ENCODE measurements around the gene DEFB114. TPM values are rescaled to one million over a fixed set of nuclear protein-coding genes. Genes with fewer than 3 reads are reported as not detected.

DEFB114 gene
- total and polyA plus RNA-seq, 2 of the 13 experiments (the other 11 are each of a cell fraction or from before 2014, with no cell fraction given): not detected

DNA sequence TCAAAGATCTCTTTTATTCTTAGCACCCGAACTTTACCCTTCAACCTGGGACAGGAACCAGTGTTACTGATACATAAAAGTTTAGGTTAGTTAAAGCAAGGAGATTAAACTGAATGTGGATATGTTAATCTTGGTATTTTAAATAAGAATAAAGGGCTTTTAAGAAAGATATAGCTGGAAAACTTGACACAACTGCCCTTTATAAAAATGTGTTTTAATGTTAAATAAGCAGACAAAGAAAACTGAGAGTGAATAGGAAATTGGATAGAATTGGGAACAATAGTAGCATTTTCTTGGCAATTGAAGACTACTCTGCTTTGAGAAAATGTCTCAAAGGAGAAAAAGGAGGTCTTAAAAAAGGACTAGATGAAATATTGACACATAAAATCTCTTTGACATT, 51.8 kb downstream of the DEFB114 start:
- no peaks in the 10 kb centered on the region for H3K79me2 ChIP-seq (ENCODE audit: insufficient read depth, low read length)
- WGBS (ENCODE audit: low lambda C conversion rate): 0% methylated on average over 1 of the region's 1 CpG
- no TSS peak for BruUV-seq (replicated peaks)
- no peak overlapping the region for H3K27ac ChIP-seq (ENCODE audit: extremely low read length, insufficient read depth, low read length)
- no peaks in the 10 kb centered on the region for H3K4me1 ChIP-seq (ENCODE audit: insufficient read depth, low read length)
- H3K4me3 ChIP-seq (replicated peaks in 1 of 3; ENCODE audit: insufficient read depth in 1 of 3, low read depth in 2 of 3, low read length in 3 of 3): no peak overlapping the region
- no peak overlapping the region for H3K9ac ChIP-seq (ENCODE audit: insufficient read depth, low read depth, low read length)
- FAIRE-seq (no peak), DNase-seq (ENCODE audit: low spot score) (no peak), ATAC-seq (no peak)
- no peaks in the 10 kb centered on the region for H3K27me3 ChIP-seq (ENCODE audit: control insufficient read depth in 1 of 2, insufficient read depth in 2 of 2, low read length in 2 of 2)
- intact Hi-C loops (cut with micrococcal nuclease; ENCODE audit: unreplicated experiment) (no loop called here), in situ Hi-C loops (cut with HindIII; ENCODE audit: extremely low pct_ligation_motif_present, low pct_unique_long_range_greater_than_20kb) (no loop called here)
- H3K9me3 ChIP-seq (ENCODE audit: low read length): no peaks in the 10 kb centered on the region
- H3K36me3 ChIP-seq (replicated peaks in 1 of 2; ENCODE audit: control insufficient read depth in 1 of 2, insufficient read depth in 2 of 2, low read length in 2 of 2): no peaks in the 10 kb centered on the region
- ChIA-PET POLR2A (no interaction called here), CTCF (ENCODE audit: low intra/inter-chr PET ratio, low total read pairs) (no interaction called here)
- H4K20me1 ChIP-seq (ENCODE audit: insufficient read depth, low read length): no peaks in the 10 kb centered on the region
- H2AFZ ChIP-seq (ENCODE audit: low read length): no peak overlapping the region
- no peak overlapping the region for H3K4me2 ChIP-seq (ENCODE audit: low read depth, low read length)
- TF ChIP-seq ZNF598 (CRISPR knock-in tag; IDR thresholded peaks at IDR 0.05; ENCODE audit: borderline replicate concordance): no peak
- TF ChIP-seq, protein P1, sequence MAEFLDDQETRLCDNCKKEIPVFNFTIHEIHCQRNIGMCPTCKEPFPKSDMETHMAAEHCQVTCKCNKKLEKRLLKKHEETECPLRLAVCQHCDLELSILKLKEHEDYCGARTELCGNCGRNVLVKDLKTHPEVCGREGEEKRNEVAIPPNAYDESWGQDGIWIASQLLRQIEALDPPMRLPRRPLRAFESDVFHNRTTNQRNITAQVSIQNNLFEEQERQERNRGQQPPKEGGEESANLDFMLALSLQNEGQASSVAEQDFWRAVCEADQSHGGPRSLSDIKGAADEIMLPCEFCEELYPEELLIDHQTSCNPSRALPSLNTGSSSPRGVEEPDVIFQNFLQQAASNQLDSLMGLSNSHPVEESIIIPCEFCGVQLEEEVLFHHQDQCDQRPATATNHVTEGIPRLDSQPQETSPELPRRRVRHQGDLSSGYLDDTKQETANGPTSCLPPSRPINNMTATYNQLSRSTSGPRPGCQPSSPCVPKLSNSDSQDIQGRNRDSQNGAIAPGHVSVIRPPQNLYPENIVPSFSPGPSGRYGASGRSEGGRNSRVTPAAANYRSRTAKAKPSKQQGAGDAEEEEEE (CRISPR knock-in tag; IDR thresholded peaks at IDR 0.05; ENCODE audit: borderline replicate concordance): no peak
- TF ChIP-seq ZNF180 (CRISPR knock-in tag; IDR thresholded peaks at IDR 0.05; ENCODE audit: borderline replicate concordance, low read depth): no peak
- no peak for TF ChIP-seq ZNF563 (CRISPR knock-in tag; IDR thresholded peaks at IDR 0.05)
- no peak for TF ChIP-seq ZKSCAN1 (IDR thresholded peaks at IDR 0.05; ENCODE audit: low read length)
- TF ChIP-seq, protein P2, sequence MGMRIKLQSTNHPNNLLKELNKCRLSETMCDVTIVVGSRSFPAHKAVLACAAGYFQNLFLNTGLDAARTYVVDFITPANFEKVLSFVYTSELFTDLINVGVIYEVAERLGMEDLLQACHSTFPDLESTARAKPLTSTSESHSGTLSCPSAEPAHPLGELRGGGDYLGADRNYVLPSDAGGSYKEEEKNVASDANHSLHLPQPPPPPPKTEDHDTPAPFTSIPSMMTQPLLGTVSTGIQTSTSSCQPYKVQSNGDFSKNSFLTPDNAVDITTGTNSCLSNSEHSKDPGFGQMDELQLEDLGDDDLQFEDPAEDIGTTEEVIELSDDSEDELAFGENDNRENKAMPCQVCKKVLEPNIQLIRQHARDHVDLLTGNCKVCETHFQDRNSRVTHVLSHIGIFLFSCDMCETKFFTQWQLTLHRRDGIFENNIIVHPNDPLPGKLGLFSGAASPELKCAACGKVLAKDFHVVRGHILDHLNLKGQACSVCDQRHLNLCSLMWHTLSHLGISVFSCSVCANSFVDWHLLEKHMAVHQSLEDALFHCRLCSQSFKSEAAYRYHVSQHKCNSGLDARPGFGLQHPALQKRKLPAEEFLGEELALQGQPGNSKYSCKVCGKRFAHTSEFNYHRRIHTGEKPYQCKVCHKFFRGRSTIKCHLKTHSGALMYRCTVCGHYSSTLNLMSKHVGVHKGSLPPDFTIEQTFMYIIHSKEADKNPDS (CRISPR knock-in tag; IDR thresholded peaks at IDR 0.05): no peak
- TF ChIP-seq, protein P3, sequence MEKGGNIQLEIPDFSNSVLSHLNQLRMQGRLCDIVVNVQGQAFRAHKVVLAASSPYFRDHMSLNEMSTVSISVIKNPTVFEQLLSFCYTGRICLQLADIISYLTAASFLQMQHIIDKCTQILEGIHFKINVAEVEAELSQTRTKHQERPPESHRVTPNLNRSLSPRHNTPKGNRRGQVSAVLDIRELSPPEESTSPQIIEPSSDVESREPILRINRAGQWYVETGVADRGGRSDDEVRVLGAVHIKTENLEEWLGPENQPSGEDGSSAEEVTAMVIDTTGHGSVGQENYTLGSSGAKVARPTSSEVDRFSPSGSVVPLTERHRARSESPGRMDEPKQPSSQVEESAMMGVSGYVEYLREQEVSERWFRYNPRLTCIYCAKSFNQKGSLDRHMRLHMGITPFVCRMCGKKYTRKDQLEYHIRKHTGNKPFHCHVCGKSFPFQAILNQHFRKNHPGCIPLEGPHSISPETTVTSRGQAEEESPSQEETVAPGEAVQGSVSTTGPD (CRISPR knock-in tag; IDR thresholded peaks at IDR 0.05): no peak
- TF ChIP-seq CHCHD3 (CRISPR knock-in tag; IDR thresholded peaks at IDR 0.05): no peak
- no peak for TF ChIP-seq SAFB2 (CRISPR knock-in tag; IDR thresholded peaks at IDR 0.05; ENCODE audit: borderline replicate concordance, low read depth)
- TF ChIP-seq ZNF430 (CRISPR knock-in tag; IDR thresholded peaks at IDR 0.05): no peak
- TF ChIP-seq MXI1 (IDR thresholded peaks at IDR 0.05; ENCODE audit: borderline replicate concordance, low read depth, low read length): no peak
- no peak for TF ChIP-seq SETDB1 (CRISPR knock-in tag; IDR thresholded peaks at IDR 0.05; ENCODE audit: borderline replicate concordance)
- no peak for TF ChIP-seq ZNF335 (CRISPR knock-in tag; IDR thresholded peaks at IDR 0.05)
- TF ChIP-seq RAD51 (IDR thresholded peaks at IDR 0.05; ENCODE audit: borderline replicate concordance): no peak
- no peak for TF ChIP-seq ARNT2 (CRISPR knock-in tag; IDR thresholded peaks at IDR 0.05; ENCODE audit: low read depth)
- TF ChIP-seq, protein P4, sequence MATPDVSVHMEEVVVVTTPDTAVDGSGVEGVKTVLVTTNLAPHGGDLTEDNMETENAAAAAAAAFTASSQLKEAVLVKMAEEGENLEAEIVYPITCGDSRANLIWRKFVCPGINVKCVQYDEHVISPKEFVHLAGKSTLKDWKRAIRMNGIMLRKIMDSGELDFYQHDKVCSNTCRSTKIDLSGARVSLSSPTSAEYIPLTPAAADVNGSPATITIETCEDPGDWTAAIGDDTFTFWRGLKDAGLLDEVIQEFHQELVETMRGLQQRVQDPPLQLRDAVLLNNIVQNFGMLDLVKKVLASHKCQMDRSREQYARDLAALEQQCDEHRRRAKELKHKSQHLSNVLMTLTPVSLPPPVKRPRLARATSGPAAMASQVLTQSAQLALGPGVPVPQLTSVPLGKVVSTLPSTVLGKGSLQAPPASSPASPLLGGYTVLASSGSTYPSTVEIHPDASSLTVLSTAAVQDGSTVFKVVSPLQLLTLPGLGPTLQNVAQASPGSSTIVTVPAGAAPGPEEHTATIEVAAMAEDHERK (CRISPR knock-in tag; IDR thresholded peaks at IDR 0.05; ENCODE audit: low read depth): no peak
- TF ChIP-seq, protein P5, sequence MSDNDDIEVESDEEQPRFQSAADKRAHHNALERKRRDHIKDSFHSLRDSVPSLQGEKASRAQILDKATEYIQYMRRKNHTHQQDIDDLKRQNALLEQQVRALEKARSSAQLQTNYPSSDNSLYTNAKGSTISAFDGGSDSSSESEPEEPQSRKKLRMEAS (IDR thresholded peaks at IDR 0.05): no peak
